ENCODE results near the gene KDM1B. TPM values are rescaled to one million over a fixed set of nuclear protein-coding genes. Genes with fewer than 3 reads are reported as not detected.
A peak's percentile ranks its signal among the peaks of the same experiment; 100 is the strongest.
"Not testable (repeated sequence)": the region's sequence is repeated elsewhere in the genome, so short reads cannot be mapped to it uniquely, and the experiment has no call there.

The KDM1B gene
- total RNA-seq, 4 donors from 2014 or later: 10.3 to 13.2 (median 11.7) TPM

GRCh38 chr6:18219591-18219990 lies 64.4 kb downstream of the KDM1B start:
- intact Hi-C loops (cut with DNase I): no loop called here
- Histone ChIP-seq H3K36me3 (peaks cover 11 to 83% (median 36%) of the 10 kb centered on the region in 4 donors), H3K4me3 (no peak overlapping the region), H3K27me3 (no peaks in the 10 kb centered on the region), H3K4me1 (no peaks in the 10 kb centered on the region), H3K27ac (replicated peaks in 1 of 4) (no peak overlapping the region), H3K9me3 (no peaks in the 10 kb centered on the region)
- peak; percentile 45 for DNase-seq (ENCODE audit: extremely low spot score)
- TF ChIP-seq POLR2AphosphoS5 (IDR thresholded peaks at IDR 0.05) (no peak), POLR2A (IDR thresholded peaks at IDR 0.05; ENCODE audit: low read depth) (no peak), CTCF (IDR thresholded peaks at IDR 0.05) (no peak), EP300 (IDR thresholded peaks at IDR 0.05) (no peak)
- 74% methylated on average over 7 of the region's 7 CpGs for WGBS

GRCh38 chr6:18221288-18221615 lies 66.0 kb downstream of the KDM1B start:
- peaks cover under 1 to 85% (median 41%) of the 10 kb centered on the region in 4 donors for H3K36me3 ChIP-seq
- TF ChIP-seq EP300 (IDR thresholded peaks at IDR 0.05) (no peak), POLR2AphosphoS5 (IDR thresholded peaks at IDR 0.05) (no peak), CTCF (IDR thresholded peaks at IDR 0.05) (no peak), POLR2A (IDR thresholded peaks at IDR 0.05; ENCODE audit: low read depth) (no peak)
- WGBS: 95% methylated on average over 4 of the region's 4 CpGs

GRCh38 chr6:18226451-18227105 lies 71.4 kb downstream of the KDM1B start:
- H3K27ac ChIP-seq (replicated peaks in 1 of 4); DNase-seq (ENCODE audit: extremely low spot score); intact Hi-C loops (cut with DNase I); H3K4me1 ChIP-seq; H3K4me3 ChIP-seq; H3K27me3 ChIP-seq: not testable (repeated sequence)
- H3K36me3 ChIP-seq: peaks cover 34 to 85% (median 56%) of the 10 kb centered on the region in 4 donors
- 90% methylated on average over 5 of the region's 5 CpGs for WGBS
- peaks cover 0 to 22% (median 14%) of the 10 kb centered on the region in 4 donors for H3K9me3 ChIP-seq

More at GRCh38 chr6:18221288-18221615, 66.0 kb downstream of the KDM1B start:
- no peak for DNase-seq (ENCODE audit: extremely low spot score)
- H3K4me3 ChIP-seq: no peak overlapping the region
- H3K4me1 ChIP-seq: no peaks in the 10 kb centered on the region
- no peaks in the 10 kb centered on the region for H3K9me3 ChIP-seq
- no peak overlapping the region for H3K27ac ChIP-seq (replicated peaks in 1 of 4)
- no peaks in the 10 kb centered on the region for H3K27me3 ChIP-seq
- intact Hi-C loops (cut with DNase I): no loop called here

- H3K4me1 ChIP-seq; H3K27ac ChIP-seq (replicated peaks in 1 of 4); intact Hi-C loops (cut with DNase I); H3K27me3 ChIP-seq; DNase-seq (ENCODE audit: extremely low spot score); H3K4me3 ChIP-seq: not testable (repeated sequence)
- Histone ChIP-seq H3K36me3 (peaks cover 36 to 85% (median 57%) of the 10 kb centered on the region in 4 donors), H3K9me3 (peaks cover 0 to 25% (median 20%) of the 10 kb centered on the region in 4 donors)
- WGBS: 94% methylated on average over 9 of the region's 9 CpGs
Measured at GRCh38 chr6:18227166-18227565, 71.9 kb downstream of the KDM1B start.

GRCh38 chr6:18228590-18228989 lies 73.4 kb downstream of the KDM1B start:
- H3K27ac ChIP-seq (replicated peaks in 1 of 4); H3K4me3 ChIP-seq; H3K27me3 ChIP-seq; H3K4me1 ChIP-seq; intact Hi-C loops (cut with DNase I); DNase-seq (ENCODE audit: extremely low spot score): not testable (repeated sequence)
- Histone ChIP-seq H3K9me3 (peaks cover 0 to 30% (median 25%) of the 10 kb centered on the region in 4 donors), H3K36me3 (peaks cover 36 to 76% (median 56%) of the 10 kb centered on the region in 4 donors)
- 95% methylated on average over 14 of the region's 14 CpGs for WGBS

GRCh38 chr6:18231856-18232255 lies 76.6 kb downstream of the KDM1B start:
- intact Hi-C loops (cut with DNase I); H3K27ac ChIP-seq (replicated peaks in 1 of 4); DNase-seq (ENCODE audit: extremely low spot score); H3K4me1 ChIP-seq; H3K4me3 ChIP-seq; H3K27me3 ChIP-seq: not testable (repeated sequence)
- WGBS: 96% methylated on average over 7 of the region's 7 CpGs
- Histone ChIP-seq H3K36me3 (peaks cover 31 to 72% (median 61%) of the 10 kb centered on the region in 4 donors), H3K9me3 (peaks cover 0 to 30% (median 25%) of the 10 kb centered on the region in 4 donors)

- H3K4me1 ChIP-seq; H3K27ac ChIP-seq (replicated peaks in 1 of 4); DNase-seq (ENCODE audit: extremely low spot score); H3K27me3 ChIP-seq; H3K4me3 ChIP-seq; intact Hi-C loops (cut with DNase I): not testable (repeated sequence)
- peaks cover 28 to 71% (median 53%) of the 10 kb centered on the region in 4 donors for H3K36me3 ChIP-seq
- 96% methylated on average over 4 of the region's 4 CpGs for WGBS
- H3K9me3 ChIP-seq: peaks cover 0 to 21% (median 19%) of the 10 kb centered on the region in 4 donors
Measured at GRCh38 chr6:18233770-18234169, 78.5 kb downstream of the KDM1B start.

Measured in esophagus muscularis mucosa (tissue), 4 donors.